Transverse colon (tissue), 4 donors: ENCODE data around the gene CMTM4. TPM values are rescaled to one million over a fixed set of nuclear protein-coding genes. Genes with fewer than 3 reads are reported as not detected.
"Not testable (repeated sequence)": the region's sequence is repeated elsewhere in the genome, so short reads cannot be mapped to it uniquely, and the experiment has no call there.

Source experiments
- DNase-seq: peaks from one replicate; pipeline ENCODE4 v3.0.0-alpha.2; 2019
- H3K27ac ChIP-seq, 4 donors: fragments of 200-600 bp; sonication (generic); 2 replicates each; pipeline ENCODE4 v1.5.1; 2016 to 2018; ENCODE audit warnings: inconsistent platforms in 4 of 4
- H3K27me3 ChIP-seq: fragments of 200-600 bp; sonication (generic); 2 replicates; pipeline ENCODE4 v1.5.1; 2017; ENCODE audit warnings: inconsistent platforms
- H3K36me3 ChIP-seq, 4 donors: fragments of 200-600 bp; sonication (generic); 2 replicates each; pipeline ENCODE4 v1.5.1; 2017 to 2019; ENCODE audit warnings: inconsistent platforms in 4 of 4
- H3K4me1 ChIP-seq, 4 donors: fragments of 200-600 bp; sonication (generic); 2 replicates each; pipeline ENCODE4 v1.5.1; 2017 to 2020; ENCODE audit warnings: inconsistent platforms in 4 of 4
- H3K4me3 ChIP-seq, 4 donors: fragments of 200-600 bp; sonication (generic); 1 replicate in 1 of 4; 2 replicates in 3 of 4; pipeline versions ENCODE4 v1.5.1 to v1.6.1; 2017 to 2019; ENCODE audit warnings: inconsistent platforms in 4 of 4
- H3K9me3 ChIP-seq, 2 donors: fragments of 200-600 bp; sonication (generic); 2 replicates each; pipeline ENCODE4 v1.5.1; 2017 to 2019; ENCODE audit warnings: inconsistent platforms in 2 of 2
- EP300 ChIP-seq: sonication (generic); formaldehyde crosslinking; IDR thresholded peaks from one replicate; pipeline ENCODE4 v1.6.1; 2017; ENCODE audit warnings: antibody characterized with exemption, low read depth
- POLR2A ChIP-seq: fragments of 450-650 bp; IDR thresholded peaks from one replicate; pipeline ENCODE4 v1.6.1; 2016; ENCODE audit warnings: antibody characterized with exemption, mild to moderate bottlenecking, moderate library complexity
- POLR2AphosphoS5 ChIP-seq, 3 donors: sonication (generic); formaldehyde crosslinking; IDR thresholded peaks; one replicate each; pipeline ENCODE4 v1.6.1; 2016; ENCODE audit warnings: antibody characterized with exemption in 3 of 3
- WGBS, 2 donors: methylation state at CpG; one replicate each; pipeline ENCODE4 v1.1.5; 2018; ENCODE audit warnings: low coverage in 1 of 2; 5-methylcytosine and 5-hydroxymethylcytosine counted together
- in situ Hi-C, 4 donors: fragments of 200-750 bp; cut with MboI; loops; one replicate each; pipeline versions ENCODE4 v1.15.0 to v1.15.1; 2017; ENCODE audit warnings: low sequenced_read_pairs in 3 of 4, low pct_ligation_motif_present in 1 of 4, low pct_unique_long_range_greater_than_20kb in 1 of 4
- intact Hi-C: fragments of 100-400 bp; cut with DNase I; formaldehyde crosslinking; loops from one replicate; pipeline ENCODE4 v1.15.1; 2023; ENCODE audit warnings: low total_unique reads
- total RNA-seq, 4 donors: library from RNA; depleted of rRNA; stranded (reverse); fragments of >200 nt; gene quantifications; one replicate each; pipeline ENCODE4 v1.1.0, GENCODE V29; 2016
- TF ChIP-seq, protein P1 (sequence below), 5 experiments: fragments of 200-600 bp in 3 of 5; fragments of 450-650 bp in 2 of 5; sonication (generic) in 3 of 5; IDR thresholded peaks; 1 replicate in 2 of 5; 2 replicates in 3 of 5; pipeline ENCODE4 v1.5.1; 2016 to 2017; ENCODE audit warnings: antibody characterized with exemption in 5 of 5, inconsistent platforms in 3 of 5, mild to moderate bottlenecking in 2 of 5, moderate library complexity in 1 of 5

CMTM4 gene
- total RNA-seq, 4 donors from 2014 or later = 77.0 to 167 (median 163) TPM

DNA sequence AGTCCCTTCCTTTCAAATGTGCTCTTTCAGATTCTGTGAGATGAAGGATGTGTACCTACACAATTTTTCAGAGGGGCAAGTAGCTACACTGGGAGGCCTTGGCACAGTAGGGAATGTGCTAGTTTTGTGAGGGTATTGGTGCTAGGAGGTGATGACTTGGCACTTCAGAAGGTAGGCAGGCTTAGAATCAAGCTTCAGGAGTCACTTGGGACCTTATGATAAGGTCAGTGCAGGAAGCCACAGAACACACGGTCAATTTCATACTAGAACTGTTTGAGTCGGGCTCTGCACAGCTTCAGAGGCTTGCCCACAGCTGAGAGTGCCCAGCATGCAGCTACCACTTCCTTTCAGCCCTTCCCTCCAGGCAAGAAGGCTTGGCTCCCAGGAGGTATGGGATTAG is 124.2 kb downstream of the CMTM4 start:
- H3K9me3 ChIP-seq = no peaks in the 10 kb centered on the region
- peaks cover 0 to 3% (median 0%) of the 10 kb centered on the region in 4 donors for H3K36me3 ChIP-seq
- TF ChIP-seq EP300 (no peak), POLR2A (no peak), POLR2AphosphoS5 (IDR thresholded peaks at IDR 0.05) (no peak)
- TF ChIP-seq, protein P1, sequence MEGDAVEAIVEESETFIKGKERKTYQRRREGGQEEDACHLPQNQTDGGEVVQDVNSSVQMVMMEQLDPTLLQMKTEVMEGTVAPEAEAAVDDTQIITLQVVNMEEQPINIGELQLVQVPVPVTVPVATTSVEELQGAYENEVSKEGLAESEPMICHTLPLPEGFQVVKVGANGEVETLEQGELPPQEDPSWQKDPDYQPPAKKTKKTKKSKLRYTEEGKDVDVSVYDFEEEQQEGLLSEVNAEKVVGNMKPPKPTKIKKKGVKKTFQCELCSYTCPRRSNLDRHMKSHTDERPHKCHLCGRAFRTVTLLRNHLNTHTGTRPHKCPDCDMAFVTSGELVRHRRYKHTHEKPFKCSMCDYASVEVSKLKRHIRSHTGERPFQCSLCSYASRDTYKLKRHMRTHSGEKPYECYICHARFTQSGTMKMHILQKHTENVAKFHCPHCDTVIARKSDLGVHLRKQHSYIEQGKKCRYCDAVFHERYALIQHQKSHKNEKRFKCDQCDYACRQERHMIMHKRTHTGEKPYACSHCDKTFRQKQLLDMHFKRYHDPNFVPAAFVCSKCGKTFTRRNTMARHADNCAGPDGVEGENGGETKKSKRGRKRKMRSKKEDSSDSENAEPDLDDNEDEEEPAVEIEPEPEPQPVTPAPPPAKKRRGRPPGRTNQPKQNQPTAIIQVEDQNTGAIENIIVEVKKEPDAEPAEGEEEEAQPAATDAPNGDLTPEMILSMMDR (IDR thresholded peaks at IDR 0.05) = no peak
- H3K4me1 ChIP-seq = peaks cover 0 to 11% (median 5%) of the 10 kb centered on the region in 4 donors
- H3K27ac ChIP-seq = no peak overlapping the region
- 59% methylated on average over 2 of the region's 2 CpGs; no CpG with 5 or more reads in 1 of the 2 donors for WGBS, 2 donors
- H3K27me3 ChIP-seq = peaks cover 3% of the 10 kb centered on the region
- intact Hi-C loops (no loop called here), in situ Hi-C loops (no loop called here)
- DNase-seq = no peak
- no peak overlapping the region for H3K4me3 ChIP-seq

GRCh38 chr16:66569827-66570405 is 126.6 kb downstream of the CMTM4 start:
- no peak overlapping the region for H3K27ac ChIP-seq
- H3K4me1 ChIP-seq = peaks cover 0 to 11% (median 5%) of the 10 kb centered on the region in 4 donors
- peaks cover 0 to 24% (median 5%) of the 10 kb centered on the region in 4 donors for H3K36me3 ChIP-seq
- H3K27me3 ChIP-seq = no peaks in the 10 kb centered on the region
- intact Hi-C loops = no loop called here
- in situ Hi-C loops = no loop called here
- H3K9me3 ChIP-seq = no peaks in the 10 kb centered on the region
- DNase-seq = no peak
- WGBS, 2 donors = 57% methylated on average over 3 of the region's 3 CpGs
- TF ChIP-seq, protein P1 (IDR thresholded peaks at IDR 0.05) = no peak
- no peak for TF ChIP-seq EP300
- TF ChIP-seq POLR2AphosphoS5 (IDR thresholded peaks at IDR 0.05) = no peak
- TF ChIP-seq POLR2A = no peak
- no peak overlapping the region for H3K4me3 ChIP-seq

DNA sequence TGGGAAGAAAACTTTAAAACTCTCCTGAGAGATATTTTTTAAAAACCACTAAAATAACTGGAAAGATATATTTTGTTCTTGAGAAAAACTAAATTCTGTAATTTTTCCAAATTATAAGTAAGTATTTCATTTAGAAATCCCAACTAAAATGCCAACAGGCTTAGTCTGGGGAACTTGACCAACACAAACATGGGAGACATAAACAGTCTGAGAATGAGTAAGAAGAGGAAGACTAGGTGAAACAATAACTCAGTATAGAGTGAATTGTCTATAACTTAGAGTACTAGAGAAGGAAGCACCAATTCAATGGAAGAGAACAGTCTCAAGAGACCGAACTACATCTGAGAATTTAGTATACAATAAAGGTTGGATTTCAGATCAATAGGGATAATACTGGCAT is 127.4 kb downstream of the CMTM4 start:
- peaks cover 0 to 27% (median 5%) of the 10 kb centered on the region in 4 donors for H3K36me3 ChIP-seq

DNA sequence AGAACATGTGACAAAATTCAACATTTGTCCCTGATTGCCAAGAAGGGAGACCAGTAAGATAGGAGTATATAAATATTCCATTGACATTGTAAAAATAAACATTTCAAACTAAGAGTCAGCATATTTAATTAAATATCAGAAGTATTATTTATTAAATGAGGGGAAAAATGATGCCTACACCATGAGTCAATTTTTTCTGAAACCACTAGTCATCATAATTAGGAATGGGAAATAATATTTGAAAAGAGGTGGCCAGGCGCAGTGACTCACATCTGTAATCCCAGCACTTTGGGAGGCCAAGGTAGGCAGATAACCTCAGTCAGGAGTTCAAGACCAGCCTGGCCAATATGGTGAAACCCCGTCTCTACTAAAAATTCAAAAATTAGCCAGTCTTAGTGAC is 128.2 kb downstream of the CMTM4 start:
- WGBS, 2 donors = 95 to 100% methylated on average over 1 to 2 of the region's 2 CpGs
- TF ChIP-seq, protein P1 (IDR thresholded peaks at IDR 0.05) = no peak
- no peak for TF ChIP-seq EP300
- no peak for TF ChIP-seq POLR2AphosphoS5 (IDR thresholded peaks at IDR 0.05)
- TF ChIP-seq POLR2A = no peak
- no peak for DNase-seq

More for the DNA sequence above, 127.4 kb downstream of the CMTM4 start:
- no peak overlapping the region for H3K4me3 ChIP-seq
- H3K9me3 ChIP-seq = no peaks in the 10 kb centered on the region
- no peak overlapping the region for H3K27ac ChIP-seq
- TF ChIP-seq POLR2A = no peak
- TF ChIP-seq, protein P1 (IDR thresholded peaks at IDR 0.05) = no peak
- TF ChIP-seq POLR2AphosphoS5 (IDR thresholded peaks at IDR 0.05) = no peak
- no peak for TF ChIP-seq EP300
- intact Hi-C loops (no loop called here), in situ Hi-C loops (no loop called here)
- H3K27me3 ChIP-seq = no peaks in the 10 kb centered on the region
- DNase-seq = no peak
- peaks cover 0 to 11% (median 5%) of the 10 kb centered on the region in 4 donors for H3K4me1 ChIP-seq
- WGBS, 2 donors = 92 to 100% methylated on average over 1 of the region's 1 CpG

DNA sequence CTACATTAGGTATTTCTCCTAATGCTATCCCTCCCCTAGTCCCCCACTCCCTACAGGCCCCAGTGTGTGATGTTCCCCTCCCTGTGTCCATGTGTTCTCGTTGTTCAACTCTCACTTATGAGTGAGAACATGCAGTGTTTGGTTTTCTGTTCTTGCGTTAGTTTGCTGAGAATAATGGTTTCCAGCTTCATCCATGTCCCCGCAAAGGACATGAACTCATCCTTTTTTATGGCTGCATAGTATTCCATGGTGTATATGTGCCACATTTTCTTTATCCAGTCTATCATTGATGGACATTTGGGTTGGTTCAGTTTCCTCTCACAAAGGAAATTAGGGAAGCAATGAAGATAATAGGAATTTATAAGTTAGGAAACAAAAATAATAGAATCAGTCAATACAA is 129.3 kb downstream of the CMTM4 start:
- H3K27ac ChIP-seq, intact Hi-C loops, H3K9me3 ChIP-seq, H3K27me3 ChIP-seq, H3K4me3 ChIP-seq, in situ Hi-C loops, DNase-seq: not testable (repeated sequence)
- Histone ChIP-seq H3K36me3 (peaks cover 0 to 27% (median 5%) of the 10 kb centered on the region in 4 donors), H3K4me1 (peaks cover 0 to 11% (median 5%) of the 10 kb centered on the region in 4 donors)
- 98 to 100% methylated on average over 3 of the region's 3 CpGs for WGBS, 2 donors

More for the DNA sequence above, 128.2 kb downstream of the CMTM4 start:
- Histone ChIP-seq H3K27ac (no peak overlapping the region), H3K4me3 (no peak overlapping the region), H3K27me3 (no peaks in the 10 kb centered on the region), H3K36me3 (peaks cover 0 to 27% (median 5%) of the 10 kb centered on the region in 4 donors), H3K4me1 (peaks cover 0 to 11% (median 5%) of the 10 kb centered on the region in 4 donors), H3K9me3 (no peaks in the 10 kb centered on the region)
- intact Hi-C loops (no loop called here), in situ Hi-C loops (no loop called here)
